ENCODE results near the gene BTF3L4.
"Not testable (repeated sequence)": the region's sequence is repeated elsewhere in the genome, so short reads cannot be mapped to it uniquely, and the experiment has no call there.

The BTF3L4 gene

DNA sequence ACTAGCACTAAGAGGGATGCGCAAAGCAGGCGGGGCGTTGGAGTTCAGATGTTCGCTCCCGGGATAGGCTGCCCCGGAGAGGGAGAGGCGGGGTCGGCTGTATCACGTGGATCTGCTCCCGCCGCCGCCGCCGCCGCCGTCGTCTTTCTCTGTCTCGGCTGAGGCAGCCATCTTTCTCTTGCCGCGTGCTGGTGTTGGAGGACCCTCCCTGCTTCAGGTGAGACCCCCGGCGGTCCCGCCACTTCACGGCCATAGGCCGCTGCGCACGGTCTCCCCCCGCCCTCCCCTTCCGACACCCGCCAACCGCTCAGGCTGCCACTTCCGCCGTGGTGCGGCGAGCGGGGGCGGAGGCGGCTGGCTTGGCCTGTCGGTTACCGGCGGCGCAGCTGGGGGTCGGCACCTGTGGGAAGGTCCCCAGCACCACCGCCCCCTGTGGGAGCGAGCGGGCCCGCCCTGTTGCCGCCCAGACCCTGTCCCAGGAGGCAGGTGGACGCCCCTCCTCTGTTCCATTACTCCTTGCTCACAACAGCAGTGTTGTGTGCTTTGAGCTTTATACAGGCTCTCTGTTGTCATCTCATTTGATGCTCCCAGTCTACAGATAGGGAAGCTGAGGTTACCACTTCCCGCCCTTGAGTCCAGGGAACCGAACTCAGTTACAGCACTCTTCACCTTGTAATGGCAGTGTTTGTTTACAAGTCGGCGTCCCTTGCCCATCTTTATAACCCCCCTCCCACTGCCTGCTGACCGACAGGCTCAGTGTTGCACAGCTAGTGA, at the start of gene BTF3L4:
Gene BTF3L4, plus strand, starts transcription at position 133 of the 774 bp plus-strand sequence. CDS start 3,553 bp downstream, outside the sequence.
- DNase-seq (ENCODE audit: low read depth): peak; percentile 91

GRCh38 chr1:52007215-52008002, 48.7 kb upstream of the BTF3L4 start:
- DNase-seq (ENCODE audit: low read depth): no peak

GRCh38 chr1:52008071-52008809, 47.9 kb upstream of the BTF3L4 start:
- DNase-seq (ENCODE audit: low read depth): no peak

DNA sequence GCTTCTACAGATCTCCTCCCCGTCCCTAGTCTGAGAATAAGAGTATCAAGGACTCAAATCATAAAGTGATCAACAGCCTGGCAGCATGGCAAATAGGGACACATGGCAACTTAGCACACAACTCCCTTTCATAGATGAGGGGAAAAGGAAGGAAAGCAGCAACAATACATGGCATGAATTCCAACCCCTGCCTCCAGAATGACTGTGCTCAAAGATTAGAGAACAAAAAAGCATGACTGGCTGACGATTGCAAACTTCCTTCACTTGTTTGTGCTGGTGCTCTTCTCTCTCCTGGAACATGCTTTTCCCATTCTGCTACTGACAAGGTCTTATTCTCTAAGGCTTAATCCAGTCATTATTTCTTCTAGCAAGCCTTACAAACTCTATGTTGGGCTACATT, 34.0 kb upstream of the BTF3L4 start:
- no peak for DNase-seq (ENCODE audit: low read depth)

DNA sequence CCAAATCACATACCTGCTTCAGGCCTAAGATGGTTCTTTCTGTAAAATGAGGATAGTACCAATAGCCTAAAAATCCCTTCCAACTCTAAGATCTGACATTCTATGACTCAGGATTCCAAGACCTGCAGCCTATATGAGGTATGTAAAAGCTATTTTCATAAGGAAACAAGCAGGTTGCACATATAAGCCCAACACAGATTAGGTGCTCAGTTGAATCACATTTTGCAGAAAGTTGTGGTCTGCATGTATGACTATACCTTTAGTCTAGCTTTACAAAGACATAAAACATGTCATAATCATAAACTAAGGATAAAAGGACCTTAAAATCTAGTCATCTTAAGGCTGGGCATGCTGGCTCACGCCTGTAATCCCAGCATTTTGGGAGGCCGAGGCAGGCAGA, 29.8 kb upstream of the BTF3L4 start:
- no peak for DNase-seq (ENCODE audit: low read depth)

GRCh38 chr1:52028328-52028727, 27.8 kb upstream of the BTF3L4 start:
- DNase-seq (ENCODE audit: low read depth): no peak

- DNase-seq (ENCODE audit: low read depth): not testable (repeated sequence)
Observed at GRCh38 chr1:52028839-52029238, 27.3 kb upstream of the BTF3L4 start.

- no peak for DNase-seq (ENCODE audit: low read depth)
Observed at GRCh38 chr1:52032124-52032784, 23.8 kb upstream of the BTF3L4 start.

GRCh38 chr1:52032785-52033131, 23.3 kb upstream of the BTF3L4 start:
- peak; percentile 16 for DNase-seq (ENCODE audit: low read depth)

DNA sequence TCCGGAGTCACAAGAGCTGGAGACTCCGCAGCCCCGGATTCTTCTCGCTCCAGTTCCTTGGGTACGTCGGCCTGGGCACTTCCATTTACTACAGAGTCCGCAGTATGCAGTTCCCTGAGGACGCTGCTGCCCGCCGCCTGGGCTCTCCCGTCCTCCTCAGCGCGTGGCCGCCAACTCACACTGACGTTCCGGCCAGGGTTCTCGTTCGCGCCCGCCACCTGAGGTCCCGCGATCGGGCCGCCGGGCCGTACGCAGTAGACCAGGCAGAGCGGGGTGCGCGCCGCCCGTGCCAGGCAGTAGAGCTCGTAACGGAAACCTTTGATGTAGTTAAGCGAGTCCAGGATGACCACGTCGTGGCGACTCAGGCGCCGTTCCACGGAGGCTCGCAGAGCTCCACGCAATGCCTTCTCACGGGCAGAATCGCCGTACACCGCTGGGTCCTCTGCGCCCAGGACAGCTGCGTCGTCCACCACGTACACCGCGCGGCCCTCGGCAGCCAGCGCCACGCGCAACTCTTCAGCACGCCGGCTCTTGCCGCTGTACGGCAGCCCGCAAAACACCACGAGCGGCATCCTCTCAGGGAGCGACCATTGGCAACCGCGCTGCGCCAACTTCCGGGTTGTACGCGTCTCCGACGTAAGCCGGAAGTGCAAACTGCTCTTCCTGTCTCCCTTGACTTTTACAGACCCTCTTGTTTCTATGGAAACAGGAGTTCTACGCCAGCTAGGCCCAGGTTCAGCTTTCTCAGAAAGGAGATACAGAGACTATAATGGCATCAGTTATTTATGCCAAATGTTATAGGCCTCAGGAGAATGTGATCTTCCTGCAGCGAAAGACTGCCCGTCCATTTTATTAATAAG, 22.7 kb upstream of the BTF3L4 start, which contains the start of gene KTI12:
Gene KTI12, minus strand, starts transcription at position 621 of the 860 bp plus-strand sequence. Its CDS starts 49 bp downstream, at position 572.
- DNase-seq (ENCODE audit: low read depth): peak; percentile 79

DNA sequence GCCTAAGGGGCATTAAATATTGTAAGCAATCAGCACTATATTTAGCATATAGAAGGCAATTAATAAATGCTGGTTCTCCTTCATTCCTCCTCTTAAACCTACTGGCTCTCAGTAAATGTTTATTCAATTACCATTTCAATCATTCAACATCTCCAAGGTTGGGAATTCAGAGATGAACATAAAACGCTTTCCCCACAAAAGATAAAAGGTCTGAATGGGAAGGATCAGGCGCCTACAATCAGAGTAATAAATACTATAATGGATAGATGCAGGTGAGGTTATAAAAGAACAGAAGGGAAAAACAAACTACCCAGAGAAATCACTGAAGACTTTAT, 22.1 kb upstream of the BTF3L4 start:
- DNase-seq (ENCODE audit: low read depth): no peak

DNA sequence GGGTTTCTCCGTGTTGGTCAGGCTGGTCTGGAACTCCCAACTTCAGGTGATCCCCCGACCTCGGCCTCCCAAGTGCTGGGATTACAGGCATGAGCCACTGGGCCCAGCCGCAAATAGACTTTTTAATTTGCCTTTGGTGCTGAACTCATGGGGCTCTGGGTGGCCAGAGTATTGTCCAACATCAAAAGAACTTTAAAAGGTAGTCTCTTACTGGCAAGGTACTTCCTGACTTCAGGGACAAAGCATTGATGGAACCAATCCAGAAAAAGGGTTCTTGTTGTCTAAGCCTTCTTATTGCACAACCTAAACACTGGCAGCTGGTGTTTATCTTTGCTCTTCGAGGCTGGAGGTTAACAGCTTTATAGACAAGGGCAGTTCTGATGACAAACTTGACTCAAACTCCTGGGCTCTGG, 18.7 kb upstream of the BTF3L4 start:
- DNase-seq (ENCODE audit: low read depth): no peak

DNA sequence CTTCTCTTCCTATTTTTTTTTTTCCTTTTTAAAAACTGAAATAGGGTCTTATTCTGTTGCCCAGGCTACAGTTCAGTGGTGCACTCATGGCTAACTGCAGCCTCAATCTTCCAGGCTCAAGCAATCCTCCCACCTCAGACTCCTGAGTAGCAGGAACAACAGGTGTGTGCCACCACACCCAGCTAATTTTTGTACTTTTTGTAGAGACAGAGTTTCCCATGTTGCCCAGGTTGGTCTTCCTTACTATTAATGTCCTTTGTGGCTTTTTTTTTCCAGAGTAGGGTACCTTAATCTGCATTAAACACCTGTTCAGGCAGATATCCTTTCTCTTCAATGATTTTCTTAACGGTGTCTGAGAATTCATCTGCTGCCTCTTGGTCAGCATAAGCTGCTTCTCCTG, 18.2 kb upstream of the BTF3L4 start:
- no peak for DNase-seq (ENCODE audit: low read depth)

DNA sequence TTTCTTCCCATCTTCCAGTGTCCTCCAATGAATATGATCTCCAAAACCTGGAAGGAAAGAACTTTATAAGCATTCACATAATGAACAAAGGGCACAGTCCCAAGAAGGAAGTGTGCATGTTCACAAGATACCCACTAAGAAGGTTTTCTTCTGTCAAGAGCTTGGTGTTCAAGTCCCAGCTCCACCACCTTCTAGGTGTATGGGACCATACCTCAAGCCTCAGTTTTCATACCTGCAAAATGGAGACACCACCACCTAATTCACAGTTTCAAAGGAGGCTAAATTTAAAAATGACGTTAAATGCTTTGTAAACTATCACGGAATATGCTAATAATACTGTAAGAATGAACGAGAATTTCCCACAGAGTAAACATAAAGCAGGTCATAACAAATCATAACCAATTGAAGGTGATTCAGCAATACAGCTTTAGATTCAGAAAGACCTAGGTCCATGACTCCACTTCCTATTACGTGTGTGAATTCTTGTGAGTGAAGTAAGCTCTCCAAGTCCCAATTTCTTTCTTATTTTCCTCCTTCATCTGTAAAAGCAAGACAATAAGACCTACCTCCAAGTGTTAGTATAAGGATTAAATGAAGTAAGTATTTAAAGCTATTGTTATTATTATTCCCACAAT, 14.4 kb upstream of the BTF3L4 start:
- no peak for DNase-seq (ENCODE audit: low read depth)

DNA sequence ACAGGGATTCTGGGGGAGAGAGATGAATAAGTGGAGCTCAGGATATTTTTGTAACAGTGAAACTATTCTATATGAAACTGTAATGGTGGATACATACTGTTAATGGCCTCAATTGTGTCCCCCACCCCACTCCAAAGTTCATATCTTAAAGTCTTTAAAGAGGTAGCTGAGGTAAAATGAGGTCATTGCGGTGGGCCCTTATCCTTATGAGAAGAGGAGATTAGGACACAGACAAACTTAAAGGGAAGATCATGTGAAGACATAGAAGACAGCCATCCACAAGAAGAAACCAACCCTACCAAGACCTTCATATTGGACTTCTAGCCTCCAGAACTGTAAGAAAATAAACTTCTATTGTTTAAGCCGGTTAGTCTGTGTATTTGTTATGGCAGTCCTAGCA, 10.9 kb upstream of the BTF3L4 start:
- DNase-seq (ENCODE audit: low read depth): no peak

DNA sequence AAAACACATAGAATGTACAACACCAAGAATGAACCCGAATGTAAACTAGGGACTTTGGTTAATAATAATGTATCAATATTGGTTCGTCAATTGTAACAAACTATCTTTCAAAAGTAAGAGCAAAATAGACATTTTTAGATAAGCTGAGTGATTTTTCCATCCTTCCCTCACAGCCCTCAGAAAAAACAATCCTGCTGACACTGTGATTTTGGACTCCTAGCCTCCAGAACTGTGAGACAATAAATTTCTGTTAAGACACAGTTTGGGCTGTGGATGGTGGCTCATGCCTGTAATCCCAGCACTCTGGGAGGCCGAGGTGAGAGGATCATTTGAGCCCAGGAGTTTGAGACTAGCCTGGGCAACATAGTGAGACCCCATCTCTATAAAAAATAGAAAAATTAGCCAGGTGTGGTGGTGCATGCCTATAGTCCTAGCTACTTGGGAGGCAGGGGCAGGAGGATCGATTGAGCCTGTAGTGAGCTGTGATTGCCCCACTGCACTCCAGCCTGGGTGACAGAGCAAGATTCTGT, 10.4 kb upstream of the BTF3L4 start:
- DNase-seq (ENCODE audit: low read depth): not testable (repeated sequence)

DNA sequence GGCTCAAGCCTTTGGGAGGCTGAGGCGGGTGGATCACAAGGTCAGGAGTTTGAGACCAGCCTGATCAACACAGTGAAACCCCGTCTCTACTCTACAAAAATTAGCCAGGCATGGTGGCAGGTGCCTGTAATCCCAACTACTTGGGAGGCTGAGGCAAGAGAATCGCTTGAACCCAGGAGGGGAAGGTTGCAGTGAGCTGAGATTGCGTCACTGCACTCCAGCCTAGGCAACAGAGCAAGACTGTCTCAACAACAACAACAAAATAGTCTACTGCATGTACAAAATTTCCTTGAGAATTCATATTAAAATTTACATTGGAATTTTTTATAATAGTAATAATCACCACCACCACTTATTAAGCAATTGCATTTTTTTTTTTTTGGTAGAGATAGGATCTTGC, 6.8 kb upstream of the BTF3L4 start:
- DNase-seq (ENCODE audit: low read depth): not testable (repeated sequence)

GRCh38 chr1:52053862-52054261, 2.2 kb upstream of the BTF3L4 start:
- DNase-seq (ENCODE audit: low read depth): no peak

DNA sequence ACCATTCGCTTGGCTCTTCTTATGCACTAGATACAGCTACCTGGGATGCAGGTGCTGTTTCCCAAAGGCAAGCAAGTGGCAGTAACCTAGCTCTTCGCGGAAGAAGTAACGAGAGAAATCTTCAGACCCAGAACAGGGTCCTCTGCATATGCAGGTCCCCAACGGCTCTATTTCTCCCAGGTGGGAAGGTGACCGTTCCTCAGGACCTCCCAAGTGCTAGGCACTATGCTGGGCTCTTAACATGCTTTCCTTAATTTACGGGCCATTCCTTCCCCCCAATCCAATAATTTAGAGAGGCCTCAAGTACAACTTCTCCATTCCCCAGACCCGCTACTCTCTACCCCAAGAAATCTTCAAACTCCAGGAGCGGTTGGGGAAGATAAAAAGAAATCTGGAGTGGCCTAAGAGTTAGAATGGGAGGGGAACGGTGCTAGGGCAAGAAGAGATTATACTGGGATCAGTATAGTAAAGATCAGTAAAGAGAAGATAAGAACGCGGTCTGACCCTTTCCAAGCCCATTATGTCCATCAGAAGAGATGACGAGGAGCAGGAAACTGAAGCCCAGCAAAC, 1.5 kb upstream of the BTF3L4 start:
- no peak for DNase-seq (ENCODE audit: low read depth)
